SK-N-SH (cell line): ENCODE measurements around the gene PDE4D. TPM values are rescaled to one million over a fixed set of nuclear protein-coding genes. Genes with fewer than 3 reads are reported as not detected.
"Not testable (repeated sequence)": the region's sequence is repeated elsewhere in the genome, so short reads cannot be mapped to it uniquely, and the experiment has no call there.

ENCODE experiments used
- CTCF ChIA-PET: fragments of 300-600, 350-600 bp; formaldehyde crosslinking; extraction: SDS; loops from one replicate; lab custom pipeline; 2021; lab: Yijun Ruan, JAX
- POLR2A ChIA-PET: fragments of 350-600 bp; sonication (Branson Sonifier 250); formaldehyde crosslinking; extraction: SDS; loops from one replicate; lab custom pipeline; 2020; ENCODE audit warnings: antibody characterized with exemption, inconsistent platforms; lab: Yijun Ruan, JAX
- DNase-seq: peaks from one replicate; pipeline ENCODE4 v3.0.0; 2012
- H2AFZ ChIP-seq: fragments of 200-600 bp; sonication (generic); 2 replicates; pipeline ENCODE4 v1.8.1; 2016; ENCODE audit warnings: antibody characterized with exemption, mild to moderate bottlenecking, low read depth
- H3F3A ChIP-seq: fragments of 200-600 bp; sonication (generic); replicated peaks from 2 replicates; pipeline ENCODE3; 2016; ENCODE audit warnings: antibody characterized with exemption, mild to moderate bottlenecking; ENCODE audit not compliant: insufficient read depth
- H3K27ac ChIP-seq, 2 experiments: fragments of 200-500 bp in 1 of 2; fragments of 200-600 bp in 1 of 2; sonication (Bioruptor generic) in 1 of 2; sonication (generic), shearing (Covaris generic) in 1 of 2; 2 replicates each; pipeline versions ENCODE4 v1.5.1 to v1.6.1; 2014 to 2016; ENCODE audit warnings: low read depth in 2 of 2, inconsistent platforms in 1 of 2, low read length in 1 of 2, mild to moderate bottlenecking in 1 of 2, mixed read lengths in 1 of 2
- H3K27me3 ChIP-seq: fragments of 200-600 bp; sonication (generic), shearing (Covaris generic); 2 replicates; pipeline ENCODE4 v1.6.1; 2016; ENCODE audit warnings: mixed run types; ENCODE audit not compliant: insufficient read depth
- H3K36me3 ChIP-seq, 2 experiments: fragments of 200-500 bp in 1 of 2; fragments of 200-600 bp in 1 of 2; sonication (Bioruptor generic) in 1 of 2; sonication (generic) in 1 of 2; replicated peaks in 1 of 2; 2 replicates each; pipeline versions ENCODE3 to v1.5.1; 2014 to 2016; ENCODE audit warnings: low read length in 1 of 2, mild to moderate bottlenecking in 1 of 2; ENCODE audit not compliant: insufficient read depth in 2 of 2, control insufficient read depth in 1 of 2
- H3K4me1 ChIP-seq, 2 experiments: fragments of 200-500 bp in 1 of 2; fragments of 200-600 bp in 1 of 2; sonication (Bioruptor generic) in 1 of 2; sonication (generic), shearing (Covaris generic) in 1 of 2; 2 replicates each; pipeline versions ENCODE4 v1.5.1 to v1.6.1; 2014 to 2016; ENCODE audit warnings: low read depth in 1 of 2, low read length in 1 of 2, mixed run types in 1 of 2; ENCODE audit not compliant: insufficient read depth in 2 of 2, control insufficient read depth in 1 of 2
- H3K4me2 ChIP-seq: fragments of 200-600 bp; sonication (generic), shearing (Covaris generic); 2 replicates; pipeline ENCODE4 v1.6.1; 2017; ENCODE audit warnings: mixed run types
- H3K4me3 ChIP-seq, 2 experiments: fragments of 200-500 bp in 1 of 2; fragments of 200-600 bp in 1 of 2; sonication (Bioruptor generic) in 1 of 2; sonication (generic), shearing (Covaris generic) in 1 of 2; 2 replicates each; pipeline versions ENCODE4 v1.5.1 to v1.8.1; 2014 to 2016; ENCODE audit warnings: low read depth in 2 of 2, inconsistent platforms in 1 of 2, low read length in 1 of 2, mild to moderate bottlenecking in 1 of 2, mixed read lengths in 1 of 2, moderate library complexity in 1 of 2
- H3K79me2 ChIP-seq: fragments of 200-600 bp; sonication (generic); 2 replicates; pipeline ENCODE4 v1.8.1; 2017; ENCODE audit warnings: mild to moderate bottlenecking; ENCODE audit not compliant: insufficient read depth
- H3K9ac ChIP-seq: fragments of 200-600 bp; sonication (generic); 2 replicates; pipeline ENCODE4 v1.6.1; 2017; ENCODE audit warnings: mixed run types
- H3K9me2 ChIP-seq: fragments of 200-600 bp; sonication (generic); 2 replicates; pipeline ENCODE4 v1.6.1; 2017; ENCODE audit warnings: mixed run types
- H3K9me3 ChIP-seq: fragments of 200-600 bp; sonication (generic); 2 replicates; pipeline ENCODE4 v1.6.1; 2017; ENCODE audit warnings: mixed run types, mild to moderate bottlenecking, moderate library complexity
- H4K20me1 ChIP-seq: fragments of 200-600 bp; sonication (generic); 2 replicates; pipeline ENCODE4 v1.6.1; 2017; ENCODE audit warnings: mild to moderate bottlenecking, mixed run types; ENCODE audit not compliant: insufficient read depth
- EZH2phosphoT487 ChIP-seq: fragments of 200-600 bp; sonication (generic); IDR thresholded peaks from 2 replicates; pipeline ENCODE4 v1.6.1; 2017; ENCODE audit warnings: low read depth, mixed run types, mild to moderate bottlenecking, antibody characterized with exemption, moderate library complexity, borderline replicate concordance
- FOXJ3 ChIP-seq: sonication (generic); formaldehyde crosslinking; IDR thresholded peaks from 2 replicates; pipeline ENCODE4 v1.5.1; 2020; ENCODE audit warnings: mild to moderate bottlenecking, missing genetic modification reagents
- GABPA ChIP-seq: IDR thresholded peaks from 2 replicates; pipeline ENCODE4 v1.4.0; 2012; ENCODE audit warnings: low read depth, mild to moderate bottlenecking
- GATA2 ChIP-seq: sonication (generic); formaldehyde crosslinking; IDR thresholded peaks from 2 replicates; pipeline ENCODE4 v1.5.0; 2020; ENCODE audit warnings: mild to moderate bottlenecking, missing genetic modification reagents
- MEF2A ChIP-seq: IDR thresholded peaks from 2 replicates; pipeline ENCODE4 v1.4.0; 2012; ENCODE audit warnings: low read depth, borderline replicate concordance
- MXI1 ChIP-seq: IDR thresholded peaks from 2 replicates; pipeline ENCODE4 v1.6.1; 2012; ENCODE audit warnings: mild to moderate bottlenecking, low read depth, low read length, improper control_type of control experiment
- NFIC ChIP-seq: IDR thresholded peaks from 2 replicates; pipeline ENCODE4 v1.4.0; 2012; ENCODE audit warnings: borderline replicate concordance
- POLR2AphosphoS5 ChIP-seq: IDR thresholded peaks from 2 replicates; pipeline ENCODE4 v1.6.1; 2012; ENCODE audit warnings: low read depth, low read length
- RAD21 ChIP-seq: IDR thresholded peaks from 2 replicates; pipeline ENCODE4 v1.6.1; 2012; ENCODE audit warnings: mild to moderate bottlenecking, low read length
- RCOR1 ChIP-seq: fragments of 150-350 bp; IDR thresholded peaks from 2 replicates; pipeline ENCODE4 v1.6.1; 2017; ENCODE audit warnings: antibody characterized with exemption, low read length
- RFX5 ChIP-seq: IDR thresholded peaks from 2 replicates; pipeline ENCODE4 v1.6.1; 2012; ENCODE audit warnings: mild to moderate bottlenecking, improper control_type of control experiment, low read length
- RXRA ChIP-seq: IDR thresholded peaks from 2 replicates; pipeline ENCODE4 v1.4.0; 2012; ENCODE audit warnings: low read depth, mild to moderate bottlenecking, borderline replicate concordance
- TEAD4 ChIP-seq: IDR thresholded peaks from 2 replicates; pipeline ENCODE4 v1.4.0; 2012; ENCODE audit warnings: mild to moderate bottlenecking, borderline replicate concordance; ENCODE audit not compliant: insufficient read depth
- YY1 ChIP-seq: IDR thresholded peaks from 2 replicates; pipeline ENCODE4 v1.4.0; 2012; ENCODE audit warnings: low read depth, mild to moderate bottlenecking
- WGBS: methylation state at CpG from one replicate; pipeline ENCODE4 v1.1.6; 2017; ENCODE audit warnings: low lambda C conversion rate; 5-methylcytosine and 5-hydroxymethylcytosine counted together
- polyA plus RNA-seq, 3 experiments: library from polyadenylated mRNA; depleted of rRNA; stranded (reverse); fragments of >200 nt; gene quantifications; 2 replicates each; pipeline ENCODE4 v1.2.3, GENCODE V29; 2012
- TF ChIP-seq, protein P1 (sequence below): IDR thresholded peaks from 2 replicates; pipeline ENCODE4 v1.4.0; 2012; ENCODE audit warnings: low read depth, borderline replicate concordance
- TF ChIP-seq, protein P2 (sequence below): IDR thresholded peaks from 2 replicates; pipeline ENCODE4 v1.4.0; 2012; ENCODE audit warnings: low read depth, borderline replicate concordance
- TF ChIP-seq, protein P3 (sequence below): fragments of 150-350 bp; IDR thresholded peaks from 2 replicates; pipeline ENCODE4 v1.6.1; 2017; ENCODE audit warnings: antibody characterized with exemption, low read length, low read depth, borderline replicate concordance
- TF ChIP-seq, protein P4 (sequence below): IDR thresholded peaks from 2 replicates; pipeline ENCODE4 v1.4.0; 2012; ENCODE audit warnings: low read depth
- TF ChIP-seq, protein P5 (sequence below): IDR thresholded peaks from 2 replicates; pipeline ENCODE4; 2012

Gene PDE4D
- polyA plus RNA-seq, 1 of the 3 experiments (the other 2 are of a cell fraction): 2.4 TPM

DNA sequence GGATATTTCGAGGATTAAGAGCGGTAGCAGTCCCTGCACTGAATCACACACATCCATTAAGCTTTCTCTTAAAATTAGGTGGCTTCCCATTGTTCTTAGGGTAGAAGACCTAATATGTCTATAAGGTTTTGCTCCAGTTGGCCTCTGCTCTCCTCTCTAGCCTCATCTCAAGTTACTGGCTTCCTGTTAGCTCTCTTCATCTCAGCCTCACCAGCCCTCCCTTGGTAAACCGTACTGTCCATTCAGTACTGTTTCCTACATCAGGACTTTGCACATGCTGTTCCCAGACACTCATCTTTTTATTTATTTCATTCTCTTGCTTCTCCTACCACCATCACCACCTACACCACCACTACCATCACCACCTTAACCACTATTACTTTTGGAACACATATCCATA is 428.6 kb downstream of the PDE4D start:
- no peaks in the 10 kb centered on the region for H3K9me2 ChIP-seq
- H3K4me3 ChIP-seq: no peak overlapping the region
- WGBS: 96% methylated on average over 3 of the region's 3 CpGs
- no peak overlapping the region; a peak in 1 of 4 replicates for H3K27ac ChIP-seq
- no peak overlapping the region for H3K4me2 ChIP-seq
- no peaks in the 10 kb centered on the region for H4K20me1 ChIP-seq
- H2AFZ ChIP-seq: no peak overlapping the region
- peaks cover 0 to 13% of the 10 kb centered on the region in 2 experiments; a peak in 2 of 4 replicates for H3K4me1 ChIP-seq
- no peaks in the 10 kb centered on the region for H3F3A ChIP-seq
- no peak overlapping the region for H3K9ac ChIP-seq
- H3K27me3 ChIP-seq: no peaks in the 10 kb centered on the region
- TF ChIP-seq GATA2 (CRISPR knock-in tag) (no peak), EZH2phosphoT487 (no peak), RAD21 (no peak), FOXJ3 (CRISPR knock-in tag) (no peak), RXRA (no peak), NFIC (no peak), GABPA (no peak), YY1 (no peak), MXI1 (no peak), POLR2AphosphoS5 (no peak), RFX5 (no peak), MEF2A (no peak), TEAD4 (no peak), RCOR1 (no peak)
- TF ChIP-seq, protein P1, sequence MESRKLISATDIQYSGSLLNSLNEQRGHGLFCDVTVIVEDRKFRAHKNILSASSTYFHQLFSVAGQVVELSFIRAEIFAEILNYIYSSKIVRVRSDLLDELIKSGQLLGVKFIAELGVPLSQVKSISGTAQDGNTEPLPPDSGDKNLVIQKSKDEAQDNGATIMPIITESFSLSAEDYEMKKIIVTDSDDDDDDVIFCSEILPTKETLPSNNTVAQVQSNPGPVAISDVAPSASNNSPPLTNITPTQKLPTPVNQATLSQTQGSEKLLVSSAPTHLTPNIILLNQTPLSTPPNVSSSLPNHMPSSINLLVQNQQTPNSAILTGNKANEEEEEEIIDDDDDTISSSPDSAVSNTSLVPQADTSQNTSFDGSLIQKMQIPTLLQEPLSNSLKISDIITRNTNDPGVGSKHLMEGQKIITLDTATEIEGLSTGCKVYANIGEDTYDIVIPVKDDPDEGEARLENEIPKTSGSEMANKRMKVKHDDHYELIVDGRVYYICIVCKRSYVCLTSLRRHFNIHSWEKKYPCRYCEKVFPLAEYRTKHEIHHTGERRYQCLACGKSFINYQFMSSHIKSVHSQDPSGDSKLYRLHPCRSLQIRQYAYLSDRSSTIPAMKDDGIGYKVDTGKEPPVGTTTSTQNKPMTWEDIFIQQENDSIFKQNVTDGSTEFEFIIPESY: no peak
- TF ChIP-seq, protein P2, sequence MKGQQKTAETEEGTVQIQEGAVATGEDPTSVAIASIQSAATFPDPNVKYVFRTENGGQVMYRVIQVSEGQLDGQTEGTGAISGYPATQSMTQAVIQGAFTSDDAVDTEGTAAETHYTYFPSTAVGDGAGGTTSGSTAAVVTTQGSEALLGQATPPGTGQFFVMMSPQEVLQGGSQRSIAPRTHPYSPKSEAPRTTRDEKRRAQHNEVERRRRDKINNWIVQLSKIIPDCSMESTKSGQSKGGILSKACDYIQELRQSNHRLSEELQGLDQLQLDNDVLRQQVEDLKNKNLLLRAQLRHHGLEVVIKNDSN: no peak
- TF ChIP-seq, protein P3, sequence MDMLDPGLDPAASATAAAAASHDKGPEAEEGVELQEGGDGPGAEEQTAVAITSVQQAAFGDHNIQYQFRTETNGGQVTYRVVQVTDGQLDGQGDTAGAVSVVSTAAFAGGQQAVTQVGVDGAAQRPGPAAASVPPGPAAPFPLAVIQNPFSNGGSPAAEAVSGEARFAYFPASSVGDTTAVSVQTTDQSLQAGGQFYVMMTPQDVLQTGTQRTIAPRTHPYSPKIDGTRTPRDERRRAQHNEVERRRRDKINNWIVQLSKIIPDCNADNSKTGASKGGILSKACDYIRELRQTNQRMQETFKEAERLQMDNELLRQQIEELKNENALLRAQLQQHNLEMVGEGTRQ: no peak
- TF ChIP-seq, protein P4, sequence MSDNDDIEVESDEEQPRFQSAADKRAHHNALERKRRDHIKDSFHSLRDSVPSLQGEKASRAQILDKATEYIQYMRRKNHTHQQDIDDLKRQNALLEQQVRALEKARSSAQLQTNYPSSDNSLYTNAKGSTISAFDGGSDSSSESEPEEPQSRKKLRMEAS: no peak
- TF ChIP-seq, protein P5, sequence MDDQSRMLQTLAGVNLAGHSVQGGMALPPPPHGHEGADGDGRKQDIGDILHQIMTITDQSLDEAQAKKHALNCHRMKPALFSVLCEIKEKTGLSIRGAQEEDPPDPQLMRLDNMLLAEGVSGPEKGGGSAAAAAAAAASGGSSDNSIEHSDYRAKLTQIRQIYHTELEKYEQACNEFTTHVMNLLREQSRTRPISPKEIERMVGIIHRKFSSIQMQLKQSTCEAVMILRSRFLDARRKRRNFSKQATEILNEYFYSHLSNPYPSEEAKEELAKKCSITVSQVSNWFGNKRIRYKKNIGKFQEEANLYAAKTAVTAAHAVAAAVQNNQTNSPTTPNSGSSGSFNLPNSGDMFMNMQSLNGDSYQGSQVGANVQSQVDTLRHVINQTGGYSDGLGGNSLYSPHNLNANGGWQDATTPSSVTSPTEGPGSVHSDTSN: no peak
- no peaks in the 10 kb centered on the region for H3K9me3 ChIP-seq
- H3K36me3 ChIP-seq: no peaks in the 10 kb centered on the region
- H3K79me2 ChIP-seq: no peaks in the 10 kb centered on the region
- POLR2A ChIA-PET: no interaction called here
- CTCF ChIA-PET: no interaction called here
- DNase-seq: no peak

DNA sequence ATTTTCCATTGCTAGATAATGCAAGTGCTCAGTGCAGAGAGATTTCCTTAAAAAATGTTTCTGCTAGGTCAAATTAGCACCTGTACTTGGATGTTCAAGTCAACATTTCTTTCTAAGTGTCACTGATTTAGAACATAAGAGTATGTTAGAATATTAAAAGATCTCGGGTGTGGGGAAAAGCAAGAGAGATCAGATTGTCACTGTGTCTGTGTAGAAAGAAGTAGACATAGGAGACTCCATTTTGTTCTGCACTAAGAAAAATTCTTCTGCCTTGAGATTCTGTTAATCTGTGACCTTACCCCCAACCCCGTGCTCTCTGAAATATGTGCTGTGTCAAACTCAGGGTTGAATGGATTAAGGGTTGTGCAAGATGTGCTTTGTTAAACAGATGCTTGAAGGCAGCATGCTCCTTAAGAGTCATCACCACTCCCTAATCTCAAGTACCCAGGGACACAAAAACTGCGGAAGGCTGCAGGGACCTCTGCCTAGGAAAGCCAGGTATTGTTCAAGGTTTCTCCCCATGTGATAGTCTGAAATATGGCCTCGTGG is 429.8 kb downstream of the PDE4D start:
- H3K4me1 ChIP-seq: peaks cover 0 to 13% of the 10 kb centered on the region in 2 experiments; a peak in 2 of 4 replicates
- CTCF ChIA-PET, H3K27ac ChIP-seq, H3K4me2 ChIP-seq, DNase-seq, H3K79me2 ChIP-seq, H3K9ac ChIP-seq, H3K9me3 ChIP-seq, H4K20me1 ChIP-seq, H3K4me3 ChIP-seq, H3K9me2 ChIP-seq, H3F3A ChIP-seq, H3K27me3 ChIP-seq, H2AFZ ChIP-seq, H3K36me3 ChIP-seq, POLR2A ChIA-PET: not testable (repeated sequence)
- 89% methylated on average over 2 of the region's 4 CpGs for WGBS
